PC-3 (cell line): ENCODE data around the gene PHACTR2.
"Not testable (repeated sequence)": the region's sequence is repeated elsewhere in the genome, so short reads cannot be mapped to it uniquely, and the experiment has no call there.

Experiments used
- CTCF ChIP-seq: fragments of 300-600 bp; sonication (generic); conservative IDR thresholded peaks from 2 replicates; pipeline ENCODE4 v1.5.1; 2017; ENCODE audit warnings: antibody characterized with exemption, low read depth, mild to moderate bottlenecking, low read length
- EZH2 ChIP-seq: fragments of 300-600 bp; sonication (generic); IDR thresholded peaks from one replicate; pipeline ENCODE4 v1.6.1; 2017; ENCODE audit warnings: antibody characterized with exemption, mild to moderate bottlenecking, low read length; ENCODE audit not compliant: unreplicated experiment
- EZH2phosphoT487 ChIP-seq: fragments of 300-600 bp; sonication (generic); IDR thresholded peaks from 2 replicates; pipeline ENCODE4 v1.6.1; 2018; ENCODE audit warnings: mild to moderate bottlenecking, antibody characterized with exemption, low read length, borderline replicate concordance

- not testable (repeated sequence) for TF ChIP-seq CTCF, EZH2, EZH2phosphoT487
Measured at GRCh38 chr6:143666007-143666406, 11.8 kb upstream of the PHACTR2 start.
